Activated gamma-delta T cell (primary cell): ENCODE data around the gene PLXNA4.

Experiments used
- DNase-seq: peaks from one replicate; lab custom pipeline; 2025; lab: John Stamatoyannopoulos, UW

Gene PLXNA4

DNA sequence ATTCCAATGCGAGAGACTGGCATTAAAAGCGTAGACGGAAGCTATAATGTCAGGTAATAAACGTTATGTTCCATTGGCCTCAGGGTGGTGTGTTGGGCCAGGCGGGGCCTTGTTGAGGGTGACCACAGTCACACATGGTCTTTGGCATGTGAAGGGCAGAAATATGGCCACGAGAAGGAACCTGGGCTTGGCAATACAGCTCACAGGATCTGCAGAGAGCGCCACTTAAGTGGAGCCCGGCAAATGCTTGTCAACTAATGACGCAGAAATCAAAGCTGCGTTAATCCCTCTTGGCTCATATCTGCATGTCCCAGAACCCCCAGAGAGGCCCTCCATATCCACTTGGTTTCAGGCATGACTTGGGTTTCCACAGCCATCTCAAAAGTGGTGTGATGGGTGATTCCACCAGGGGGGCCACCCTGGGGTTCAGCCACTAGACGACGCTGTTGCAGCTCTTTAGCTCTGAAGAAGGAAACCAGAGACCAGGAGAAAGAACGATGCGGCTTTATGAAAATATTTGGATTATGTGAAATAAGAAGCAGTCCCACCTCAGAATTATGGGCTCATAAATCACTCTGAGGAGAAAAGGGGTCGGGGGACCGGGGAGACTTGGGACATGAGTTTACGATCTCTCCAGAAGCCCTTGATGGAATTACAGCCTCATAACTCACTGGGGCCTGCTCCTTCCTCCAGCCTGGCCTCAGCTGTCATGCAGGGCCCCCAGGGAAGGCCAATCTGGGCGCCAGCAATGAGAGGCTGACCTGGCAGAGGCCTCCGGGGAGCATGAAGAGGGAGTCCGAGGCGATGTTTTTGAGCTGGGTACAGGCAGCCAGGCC lies 462.5 kb downstream of the PLXNA4 start:
- no peak for DNase-seq

DNA sequence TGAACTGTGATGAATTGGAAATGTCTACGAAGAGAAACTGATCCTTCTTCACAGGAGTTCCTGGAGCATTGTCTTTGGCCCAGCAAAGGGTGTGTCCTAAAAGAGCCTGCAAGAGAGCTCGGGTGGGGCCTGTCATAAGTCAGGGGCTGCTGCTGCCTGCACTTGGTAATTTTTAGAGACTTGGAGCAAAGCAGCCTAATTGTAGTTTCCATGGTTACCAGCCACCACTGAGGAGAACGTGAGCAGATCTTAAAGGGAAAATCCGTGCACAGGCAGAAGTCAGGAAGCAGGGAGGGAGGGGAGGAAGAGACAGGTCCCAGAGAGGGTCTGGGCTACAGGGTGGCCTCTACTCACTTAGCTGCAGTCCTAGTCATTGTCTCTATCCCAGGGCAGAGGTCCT lies 463.6 kb downstream of the PLXNA4 start:
- DNase-seq: no peak

DNA sequence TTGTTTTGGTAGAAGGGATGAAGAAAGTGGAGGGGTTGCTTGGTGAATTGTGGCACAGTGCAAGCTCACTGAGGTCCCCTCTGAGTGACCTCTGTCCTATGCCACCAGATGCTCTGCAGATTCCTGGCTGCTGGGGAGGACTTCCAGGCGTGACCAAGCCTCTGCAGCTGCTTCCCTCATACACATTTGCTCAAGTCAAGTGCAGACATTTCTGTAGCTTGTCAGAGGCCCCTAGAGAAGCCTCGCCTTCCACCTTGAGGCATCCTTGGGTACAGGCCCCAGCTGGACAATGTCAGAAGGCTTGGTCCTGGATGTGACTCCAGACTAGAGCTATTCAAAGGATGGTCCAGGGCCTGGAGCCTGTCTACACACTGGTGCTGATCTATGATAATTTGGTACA lies 464.2 kb downstream of the PLXNA4 start:
- no peak for DNase-seq

DNA sequence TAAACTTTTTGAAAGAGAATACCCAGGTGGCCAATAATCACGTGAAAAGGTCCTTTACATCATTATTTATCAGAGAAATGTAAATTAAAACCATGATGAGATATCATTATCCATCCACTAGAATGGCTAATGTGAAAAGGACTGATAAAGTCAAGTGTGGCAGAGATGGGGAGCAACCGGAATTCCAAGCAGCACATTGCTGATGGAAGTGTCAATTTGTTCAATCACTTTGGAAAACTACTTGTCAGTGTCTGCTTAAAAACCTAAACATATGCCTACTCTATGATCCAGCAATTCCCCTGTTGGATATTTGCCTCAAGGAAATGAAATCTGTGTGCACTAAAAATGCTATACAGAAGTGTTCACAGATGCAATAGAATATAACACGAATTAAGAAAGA lies 465.6 kb downstream of the PLXNA4 start:
- no peak for DNase-seq

DNA sequence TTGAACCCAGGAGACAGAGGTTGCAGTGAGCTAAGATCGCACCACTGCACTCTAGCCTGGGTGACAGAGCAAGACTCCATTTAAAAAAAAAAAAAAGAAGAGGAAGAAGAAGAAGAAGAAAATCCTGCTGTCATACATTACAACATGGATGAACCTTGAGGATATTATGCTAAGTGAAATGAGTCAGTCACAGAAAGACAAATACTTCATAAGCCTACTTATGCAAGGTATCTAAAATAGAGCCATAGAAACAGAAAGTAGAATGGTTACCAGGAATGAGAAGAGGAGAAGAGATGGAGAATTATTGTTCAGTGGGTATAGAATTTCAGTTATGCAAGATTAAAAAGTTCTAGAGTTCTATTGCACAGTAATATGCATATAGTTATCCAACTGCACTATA lies 466.5 kb downstream of the PLXNA4 start:
- DNase-seq: no peak

DNA sequence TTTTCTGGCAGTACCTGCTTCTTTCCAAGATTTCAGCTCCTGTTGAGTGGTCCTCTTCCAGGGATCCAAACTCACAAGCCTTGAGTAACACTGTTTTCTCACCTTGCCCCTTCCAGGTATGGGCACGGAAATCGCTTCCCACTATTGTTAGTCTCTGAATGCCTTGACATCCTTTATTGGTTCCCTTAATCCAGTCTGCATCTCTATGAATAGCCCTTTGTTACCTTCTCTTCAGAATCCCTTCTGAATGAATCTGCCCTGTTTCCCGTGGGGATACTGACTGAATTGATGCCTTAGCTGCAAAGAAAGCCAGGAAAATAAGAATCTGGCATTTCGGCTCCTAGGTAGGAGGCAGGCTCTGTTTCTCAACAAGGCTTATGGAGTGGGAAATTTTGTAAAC lies 467.7 kb downstream of the PLXNA4 start:
- no peak for DNase-seq

DNA sequence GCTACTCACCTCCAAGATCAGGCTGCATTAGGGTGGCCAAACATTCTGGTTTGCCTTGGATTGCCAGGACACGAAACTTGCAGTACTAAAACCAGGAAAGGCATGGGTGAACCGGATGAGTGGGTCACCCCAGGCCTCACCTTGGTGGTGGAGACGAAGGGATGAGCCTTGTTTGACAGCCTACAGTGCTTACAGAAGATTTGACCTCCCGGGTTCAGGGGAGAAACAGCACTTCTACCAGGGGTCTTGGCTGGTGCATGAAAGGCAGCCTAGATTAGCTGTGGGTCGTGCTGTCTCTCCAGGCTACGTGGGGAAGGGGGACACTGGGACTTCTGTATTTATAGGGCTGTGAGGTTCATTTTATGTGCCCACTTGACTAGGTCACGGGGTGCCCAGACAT lies 469.8 kb downstream of the PLXNA4 start:
- DNase-seq: no peak

DNA sequence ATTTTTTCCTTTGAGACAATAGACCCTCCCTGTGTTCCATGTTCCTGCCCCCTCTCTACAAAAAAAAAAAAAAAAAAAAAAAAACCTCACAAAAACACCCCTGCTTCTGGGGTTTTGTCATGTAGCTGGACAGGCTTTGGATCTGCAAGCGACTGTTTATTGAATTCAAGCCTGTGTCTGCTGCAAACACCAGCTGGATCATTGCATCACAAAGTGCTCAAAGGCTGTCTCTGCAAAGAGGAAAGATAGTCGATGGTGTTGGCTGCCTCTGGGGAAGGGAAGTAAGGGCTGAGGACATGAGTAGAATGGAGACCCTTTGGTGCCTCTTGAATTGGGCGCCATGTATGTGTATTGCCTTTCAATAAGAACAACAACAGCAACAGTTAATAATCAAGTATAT lies 471.2 kb downstream of the PLXNA4 start:
- DNase-seq: no peak

DNA sequence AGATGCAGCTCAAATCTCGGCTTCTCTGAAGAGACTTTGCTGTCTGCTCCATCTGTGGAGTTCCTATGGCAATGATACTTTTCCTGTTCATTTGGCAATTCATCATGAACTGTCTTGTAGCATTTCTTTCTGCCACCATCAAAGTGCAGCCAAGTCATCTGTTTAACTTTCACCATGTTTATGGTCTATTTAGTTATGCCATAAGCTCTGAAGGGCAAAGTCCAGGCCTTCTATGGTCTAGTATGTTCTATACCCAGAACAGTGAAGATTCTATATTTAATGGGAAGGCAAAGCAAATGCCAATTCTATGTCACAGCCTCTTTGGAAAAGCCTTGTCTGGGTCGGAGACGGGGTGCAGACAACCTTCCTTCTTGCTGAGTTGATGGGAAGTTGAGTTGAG lies 472.6 kb downstream of the PLXNA4 start:
- no peak for DNase-seq

DNA sequence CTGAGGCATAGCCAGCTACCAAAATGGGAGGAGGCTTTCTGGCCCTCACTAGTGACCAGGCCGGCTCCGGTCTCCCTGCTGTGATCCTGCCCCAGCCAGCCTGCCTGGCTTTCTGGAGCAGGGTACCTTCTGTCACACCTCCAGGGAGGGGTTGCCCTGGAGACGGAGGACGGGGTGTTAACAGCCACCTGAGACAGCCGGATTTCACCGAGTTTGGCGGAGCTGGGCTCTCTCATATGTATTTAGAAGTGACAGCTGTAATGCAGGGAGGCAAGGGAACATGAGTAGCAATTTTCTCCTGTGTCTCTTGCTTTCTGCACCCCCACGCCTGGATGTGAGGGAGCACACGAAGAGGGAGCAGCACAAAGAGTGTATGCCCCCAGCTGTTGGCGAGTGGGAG lies 473.3 kb downstream of the PLXNA4 start:
- no peak for DNase-seq

DNA sequence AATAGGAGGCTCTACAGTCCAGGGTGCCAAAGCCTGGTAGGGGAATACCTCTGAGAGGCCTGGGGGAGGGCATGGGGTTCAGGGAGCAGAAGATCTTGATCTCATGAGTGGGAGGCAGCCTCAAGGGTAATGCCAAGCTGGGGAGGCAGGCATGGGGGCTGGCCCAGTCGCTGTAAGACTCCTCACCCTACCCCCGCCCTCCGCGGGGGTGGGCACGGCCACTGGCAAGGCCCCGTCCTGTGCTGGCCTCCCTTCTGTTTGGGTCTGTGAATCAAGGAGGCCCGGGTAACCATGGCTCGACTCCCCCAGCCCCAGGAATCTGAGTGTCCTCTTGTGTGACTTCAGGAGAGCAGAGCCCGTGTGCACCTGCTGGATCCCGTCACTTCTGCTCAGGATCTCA lies 473.9 kb downstream of the PLXNA4 start:
- no peak for DNase-seq

DNA sequence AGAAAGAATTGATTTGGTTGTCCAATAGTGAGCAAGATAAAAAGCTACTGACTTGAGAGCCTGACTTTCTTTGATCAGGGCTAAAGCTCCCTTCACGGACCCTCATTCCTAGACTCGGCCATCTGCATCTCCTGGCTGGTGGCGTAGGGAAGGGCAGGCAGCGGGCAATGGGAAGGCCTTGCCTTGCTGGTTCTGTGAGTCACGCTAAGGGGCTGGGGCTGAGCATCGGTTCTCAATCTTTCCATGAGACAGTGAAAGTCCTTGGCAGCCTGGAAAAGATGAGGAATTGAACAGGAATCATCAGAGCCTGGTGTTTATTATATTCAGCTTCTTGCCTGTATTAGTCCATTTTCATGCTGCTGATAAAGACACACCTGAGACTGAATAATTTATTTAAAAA lies 475.3 kb downstream of the PLXNA4 start:
- DNase-seq: no peak

DNA sequence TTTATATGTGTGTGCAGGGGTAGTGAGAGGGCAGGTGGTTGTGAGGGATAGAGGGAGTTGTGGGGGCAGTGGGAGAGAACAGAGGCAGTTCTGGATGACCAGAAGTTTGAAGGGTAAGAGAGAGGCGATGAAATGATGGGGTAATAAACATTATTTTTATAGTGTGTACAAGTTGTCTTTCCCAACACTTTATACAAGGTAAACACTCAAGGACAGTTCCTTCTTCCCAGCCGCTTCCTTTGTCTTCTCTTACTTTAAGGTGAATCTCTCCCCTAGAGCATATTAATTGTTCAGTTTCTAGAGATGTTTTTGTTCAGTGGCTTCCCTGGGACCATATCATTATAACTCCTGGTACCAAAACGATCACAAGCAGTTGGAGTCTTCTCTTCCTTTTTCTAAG lies 475.8 kb downstream of the PLXNA4 start:
- no peak for DNase-seq

DNA sequence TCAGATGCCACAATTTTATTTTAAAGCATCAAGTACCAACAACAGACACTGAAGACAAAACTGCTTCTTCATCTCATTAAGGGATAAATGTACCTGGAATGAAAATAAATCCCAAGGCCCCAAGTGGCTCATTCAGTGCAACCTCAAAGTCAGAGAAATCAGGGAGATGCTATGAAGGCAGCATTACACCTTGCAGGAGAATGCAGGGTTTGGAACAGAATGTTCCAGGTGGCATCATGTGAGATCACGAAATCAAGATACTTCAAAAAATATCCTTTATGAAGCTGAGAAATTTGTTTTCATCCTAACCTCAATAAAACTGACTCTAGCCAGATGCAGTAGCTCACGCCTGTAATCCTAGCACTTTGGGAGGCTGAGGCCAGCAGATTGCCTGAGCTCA lies 477.1 kb downstream of the PLXNA4 start:
- no peak for DNase-seq

DNA sequence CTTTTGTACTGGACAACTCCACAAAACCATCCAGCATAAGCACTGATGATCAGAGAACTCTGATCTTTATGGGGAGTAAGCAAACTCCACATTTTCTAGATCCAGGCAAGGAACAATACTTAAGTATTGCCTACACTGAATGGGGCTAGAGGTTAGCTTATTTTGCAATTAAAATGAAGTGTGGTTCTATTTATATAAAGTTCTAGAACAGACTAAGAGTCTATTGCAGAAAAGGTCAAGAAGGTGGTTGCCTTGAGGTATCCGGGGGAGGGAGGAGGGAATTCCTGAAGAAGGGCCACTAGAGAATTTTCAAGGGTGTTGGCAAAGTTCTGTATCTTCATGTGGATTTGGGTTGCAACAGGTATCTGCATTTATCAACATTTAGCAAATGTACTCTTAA lies 477.9 kb downstream of the PLXNA4 start:
- DNase-seq: no peak

DNA sequence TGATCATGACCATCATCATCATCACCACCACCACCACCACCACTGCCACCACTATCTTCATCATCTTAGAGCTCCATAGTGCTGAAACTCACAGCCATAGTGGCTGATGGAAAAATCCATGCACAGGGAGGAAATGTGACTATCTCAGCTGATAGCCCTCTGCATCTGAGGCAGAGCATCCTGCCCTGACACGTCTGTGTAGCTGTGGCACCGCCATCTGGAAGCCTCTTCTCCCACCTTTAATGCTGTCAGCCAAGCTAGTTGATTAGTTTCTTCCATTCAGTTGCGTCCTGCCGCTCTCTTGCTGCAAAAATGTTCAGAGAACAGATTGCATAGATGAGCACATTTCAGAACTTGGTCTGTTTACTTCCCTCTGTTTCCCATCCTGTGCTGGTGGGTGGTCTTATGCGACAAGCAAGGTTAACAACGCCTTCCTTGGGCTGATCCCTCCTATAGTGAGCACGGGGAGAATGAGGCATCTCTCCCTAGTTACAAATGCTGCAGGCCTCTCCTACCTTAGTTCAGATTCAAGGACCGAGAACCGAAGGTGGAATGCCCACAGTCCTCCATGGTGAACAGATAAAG lies 478.6 kb downstream of the PLXNA4 start:
- DNase-seq: no peak

DNA sequence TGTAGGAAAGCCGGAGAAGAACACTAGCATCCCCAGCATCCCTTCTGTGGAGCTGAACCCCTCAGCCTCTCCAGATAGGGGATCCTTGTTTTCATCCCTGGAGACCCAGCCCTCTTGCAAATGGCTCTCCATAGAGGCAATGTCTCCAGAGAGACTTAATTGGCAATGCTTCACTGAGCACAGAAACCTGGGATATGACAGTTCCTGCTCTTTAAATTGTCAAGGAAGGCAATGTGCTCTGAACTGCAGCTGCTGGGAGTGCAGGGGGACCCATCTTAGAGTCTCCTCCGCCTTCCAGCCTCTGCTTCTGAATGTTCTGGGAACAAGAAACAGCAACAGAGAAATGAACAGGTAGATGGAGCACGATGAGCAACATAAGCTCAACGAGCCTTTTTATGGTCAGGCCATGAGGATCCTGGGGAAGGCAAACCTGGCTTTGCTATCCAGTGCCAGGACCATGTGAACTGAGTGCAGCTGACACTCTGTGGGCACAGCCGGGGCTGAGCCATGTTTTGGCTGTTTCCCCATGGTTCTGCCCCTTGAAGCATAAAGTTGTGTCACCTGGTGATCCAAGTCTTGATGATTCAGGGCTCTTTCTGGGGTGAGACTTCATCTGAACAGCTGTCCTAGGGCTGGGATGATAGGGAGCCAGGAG lies 481.0 kb downstream of the PLXNA4 start:
- no peak for DNase-seq

DNA sequence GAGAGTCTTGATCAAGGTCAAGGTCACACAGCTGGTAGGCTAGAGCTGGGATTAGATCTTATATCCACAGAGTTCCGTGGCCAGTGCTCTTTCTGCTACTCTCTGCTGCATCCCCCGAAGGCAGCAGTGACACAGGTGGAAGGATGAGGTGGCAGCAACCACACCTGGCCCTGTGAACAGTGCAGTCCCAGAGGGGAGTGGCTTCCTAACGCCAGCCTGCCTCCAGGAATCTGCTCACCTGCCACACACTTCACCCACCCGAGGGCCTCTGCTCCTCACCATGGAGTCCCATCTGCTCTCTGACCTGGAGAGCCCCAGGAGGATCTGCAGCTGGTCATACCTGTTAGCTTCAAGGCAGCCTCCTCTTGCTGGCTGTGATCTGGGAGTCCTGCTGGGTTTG lies 484.2 kb downstream of the PLXNA4 start:
- no peak for DNase-seq

DNA sequence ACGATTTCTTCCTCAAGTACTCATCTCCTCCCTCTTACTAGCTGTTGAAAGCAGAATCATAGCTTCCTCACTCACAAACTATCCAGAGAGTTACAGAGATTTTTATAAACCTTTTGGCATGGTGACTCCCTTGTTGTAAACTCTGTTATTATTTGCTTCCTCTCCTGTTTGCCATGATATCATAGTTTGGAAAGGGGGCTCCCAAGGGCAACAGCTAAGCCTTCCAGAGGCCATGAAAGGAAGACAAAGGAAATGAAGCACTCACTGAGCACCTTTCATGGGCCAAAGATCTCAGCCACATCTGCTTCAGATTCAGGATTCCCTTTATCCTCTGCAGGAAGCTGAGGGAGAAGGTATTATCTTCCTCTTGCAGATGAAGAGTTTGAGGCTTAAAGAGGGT lies 484.6 kb downstream of the PLXNA4 start:
- no peak for DNase-seq

DNA sequence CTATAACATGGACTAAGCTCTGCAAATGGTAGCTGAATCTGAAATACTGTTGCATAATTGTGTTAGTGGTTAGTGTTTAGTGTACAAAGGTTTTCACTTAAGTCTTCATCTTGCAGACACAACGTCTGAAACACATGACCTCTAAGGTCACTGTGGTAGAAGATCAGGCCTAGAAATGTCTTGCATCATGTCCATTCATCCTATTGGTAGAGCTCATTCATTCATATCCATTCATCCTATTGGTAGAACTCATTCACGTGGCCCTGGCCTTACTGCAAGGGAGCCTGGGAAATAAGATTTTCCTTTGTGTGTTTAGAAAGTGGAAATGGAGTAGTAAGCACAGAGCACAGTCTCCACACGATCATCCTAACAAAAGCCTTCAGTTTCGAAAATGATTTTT lies 485.8 kb downstream of the PLXNA4 start:
- DNase-seq: no peak

DNA sequence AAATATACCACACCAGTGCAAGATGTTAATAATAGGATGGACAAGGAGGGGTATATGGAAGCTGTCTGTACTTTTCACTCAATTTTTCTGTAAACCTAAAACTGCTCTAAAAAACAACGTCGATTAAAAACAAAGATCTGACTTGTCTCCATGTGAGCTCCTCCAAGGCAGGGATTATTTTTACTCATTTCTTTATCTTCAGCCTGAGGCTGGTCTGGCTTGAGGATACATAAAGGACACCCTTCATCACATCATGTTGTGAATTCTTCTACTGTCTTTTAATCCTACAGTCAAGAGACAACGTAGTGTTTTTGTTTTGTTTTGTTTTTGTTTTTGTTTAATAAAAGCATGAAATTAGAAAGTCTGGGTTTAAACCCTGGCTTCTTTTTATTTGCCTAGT lies 486.9 kb downstream of the PLXNA4 start:
- no peak for DNase-seq

DNA sequence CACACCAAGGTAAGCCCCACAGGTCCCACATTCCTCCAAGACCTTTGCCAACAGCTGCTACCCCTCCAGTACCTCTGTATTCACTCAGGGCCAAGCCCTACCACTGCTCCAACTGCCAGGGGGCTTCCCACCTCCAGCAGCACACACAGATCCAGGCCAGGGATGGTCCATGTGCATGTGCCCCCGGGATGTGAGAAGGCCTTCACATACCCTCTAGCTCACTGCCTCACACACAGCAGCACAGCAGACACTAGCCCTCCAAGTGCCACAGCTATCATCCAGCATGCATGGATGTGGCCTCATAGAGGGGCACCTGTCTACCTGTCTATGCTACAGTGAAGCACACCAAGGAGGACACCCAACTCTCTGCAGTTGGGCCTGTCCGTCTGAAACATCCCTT lies 488.8 kb downstream of the PLXNA4 start:
- DNase-seq: no peak

DNA sequence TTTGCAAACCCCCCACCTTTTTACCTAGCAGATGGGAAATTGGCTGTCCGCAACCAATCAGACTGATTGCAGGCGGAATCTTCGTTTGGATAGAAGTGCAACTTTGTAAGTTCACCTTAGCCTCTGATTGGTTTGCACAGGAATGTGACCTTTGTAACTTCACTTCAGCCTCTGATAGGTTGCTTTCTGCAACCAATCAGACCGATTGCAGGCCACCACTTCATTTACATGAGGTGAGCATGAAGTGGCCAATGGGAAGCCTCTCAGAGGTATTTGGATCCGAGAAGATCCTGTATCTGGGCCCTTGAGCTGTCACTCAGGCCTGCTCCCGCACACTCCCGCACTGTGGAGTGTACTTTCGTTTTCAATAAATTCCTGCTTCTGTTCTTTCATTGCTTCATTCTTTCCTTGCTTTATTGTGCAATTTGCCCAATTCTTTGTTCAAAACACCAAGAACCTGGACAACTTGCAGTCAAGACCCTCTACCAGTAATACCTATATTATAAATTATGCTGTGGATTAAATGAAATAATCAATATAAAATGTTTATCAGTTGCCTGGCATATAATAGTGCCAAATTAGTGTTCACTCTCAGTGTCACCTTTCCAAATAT lies 491.4 kb downstream of the PLXNA4 start:
- no peak for DNase-seq
